SJCRH30 (cell line): Measurements from ENCODE around the gene TP53I3. TPM values are rescaled to one million over a fixed set of nuclear protein-coding genes. Genes with fewer than 3 reads are reported as not detected.
"Not testable (repeated sequence)": the region's sequence is repeated elsewhere in the genome, so short reads cannot be mapped to it uniquely, and the experiment has no call there.

Experiments used
- DNase-seq, 2 experiments: peaks; one replicate each; pipeline ENCODE4 v3.0.0-alpha.2; 2015 to 2020
- H3K27ac ChIP-seq: fragments of 250-450 bp; sonication (Bioruptor Pico); 2 replicates; pipeline ENCODE4 v1.5.1; 2020; ENCODE audit warnings: mild to moderate bottlenecking, moderate library complexity
- H3K27me3 ChIP-seq: fragments of 250-450 bp; sonication (Bioruptor Pico); 2 replicates; pipeline ENCODE4 v1.5.1; 2020; ENCODE audit warnings: mild to moderate bottlenecking, moderate library complexity
- H3K36me3 ChIP-seq: fragments of 250-450 bp; sonication (Bioruptor Pico); 2 replicates; pipeline ENCODE4 v1.5.1; 2020; ENCODE audit warnings: mild to moderate bottlenecking, moderate library complexity
- H3K4me1 ChIP-seq: fragments of 250-450 bp; sonication (Bioruptor Pico); 2 replicates; pipeline ENCODE4 v1.5.1; 2020; ENCODE audit warnings: mild to moderate bottlenecking, moderate library complexity
- H3K4me3 ChIP-seq: fragments of 250-450 bp; sonication (Bioruptor Pico); 2 replicates; pipeline ENCODE4 v1.5.1; 2020; ENCODE audit warnings: mild to moderate bottlenecking, moderate library complexity
- H3K9me3 ChIP-seq: fragments of 250-450 bp; sonication (Bioruptor Pico); replicated peaks from 2 replicates; pipeline ENCODE4 v1.5.1; 2020; ENCODE audit warnings: mild to moderate bottlenecking, moderate library complexity
- total RNA-seq: library from RNA; depleted of rRNA; stranded (reverse); fragments of >200 nt; shearing (Covaris generic); gene quantifications from 2 replicates; pipeline ENCODE4 v1.2.3, GENCODE V29; 2014

The TP53I3 gene
- total RNA-seq, 1 experiment from 2014 or later = 38.6 TPM

GRCh38 chr2:24107336-24107735 lies 22.7 kb upstream of the TP53I3 start:
- Histone ChIP-seq H3K4me1 (peaks cover 2% of the 10 kb centered on the region; the same call in 1 of the 2 replicates), H3K27me3 (no peaks in the 10 kb centered on the region), H3K4me3 (no peak overlapping the region), H3K36me3 (no peaks in the 10 kb centered on the region), H3K27ac (no peak overlapping the region), H3K9me3 (peaks cover 12% of the 10 kb centered on the region)
- no peak for DNase-seq

DNA sequence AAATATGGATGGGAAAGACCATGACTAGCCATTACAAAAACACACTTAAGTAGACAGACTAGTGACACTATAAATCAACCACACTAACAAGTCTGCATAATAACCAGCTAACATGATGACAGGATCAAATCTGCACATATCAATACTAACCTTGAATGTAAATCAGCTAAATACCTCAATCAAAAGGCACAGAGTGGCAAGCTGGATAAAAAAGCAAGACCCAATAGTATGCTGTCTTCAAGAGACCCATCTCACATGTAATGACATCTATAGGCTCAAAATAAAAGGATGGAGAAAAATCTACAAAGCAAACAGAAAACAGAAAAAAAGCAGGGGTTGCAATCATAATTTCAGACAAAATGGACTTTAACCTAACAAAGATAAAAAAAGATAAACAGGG lies 22.2 kb upstream of the TP53I3 start:
- H3K27ac ChIP-seq = no peak overlapping the region
- H3K27me3 ChIP-seq = no peaks in the 10 kb centered on the region
- no peak for DNase-seq
- peaks cover 1% of the 10 kb centered on the region; the same call in 1 of the 2 replicates for H3K4me1 ChIP-seq
- peaks cover 12% of the 10 kb centered on the region for H3K9me3 ChIP-seq
- no peaks in the 10 kb centered on the region for H3K36me3 ChIP-seq
- no peak overlapping the region for H3K4me3 ChIP-seq

DNA sequence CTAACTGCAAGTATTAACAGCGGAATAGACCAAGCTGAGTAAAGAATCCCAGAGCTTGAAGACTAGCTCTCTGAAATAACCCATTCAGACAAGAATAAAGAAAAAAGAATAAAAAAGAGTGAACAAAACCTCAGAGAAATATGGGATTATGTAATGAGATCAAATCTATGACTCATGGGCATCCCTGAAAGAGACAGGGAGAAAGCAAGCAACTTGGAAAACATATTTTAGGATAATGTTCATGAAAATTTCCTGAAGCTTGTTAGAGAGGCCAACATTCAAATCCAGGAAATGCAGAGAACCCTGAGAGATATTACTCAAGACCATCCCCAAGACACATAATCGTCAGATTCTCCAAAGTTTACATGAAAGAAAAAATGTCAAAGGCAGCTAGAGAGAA lies 21.2 kb upstream of the TP53I3 start:
- H3K4me1 ChIP-seq = no peaks in the 10 kb centered on the region
- H3K36me3 ChIP-seq = no peaks in the 10 kb centered on the region
- no peak overlapping the region for H3K4me3 ChIP-seq
- no peak overlapping the region for H3K27ac ChIP-seq
- H3K27me3 ChIP-seq = no peaks in the 10 kb centered on the region
- DNase-seq = no peak
- peaks cover 12% of the 10 kb centered on the region for H3K9me3 ChIP-seq

- Histone ChIP-seq H3K4me1 (no peaks in the 10 kb centered on the region), H3K9me3 (peaks cover 12% of the 10 kb centered on the region), H3K27ac (no peak overlapping the region), H3K36me3 (no peaks in the 10 kb centered on the region), H3K27me3 (no peaks in the 10 kb centered on the region), H3K4me3 (no peak overlapping the region)
- DNase-seq = no peak
Measured at GRCh38 chr2:24104906-24105305, 20.3 kb upstream of the TP53I3 start.

- Histone ChIP-seq H3K9me3 (peaks cover 12% of the 10 kb centered on the region), H3K27me3 (no peaks in the 10 kb centered on the region), H3K27ac (no peak overlapping the region), H3K4me1 (no peaks in the 10 kb centered on the region), H3K36me3 (no peaks in the 10 kb centered on the region), H3K4me3 (no peak overlapping the region)
- no peak for DNase-seq
Measured at GRCh38 chr2:24104110-24104650, 19.5 kb upstream of the TP53I3 start.

GRCh38 chr2:24102677-24103076 lies 18.0 kb upstream of the TP53I3 start:
- no peak overlapping the region for H3K4me3 ChIP-seq
- H3K9me3 ChIP-seq = peaks cover 12% of the 10 kb centered on the region
- H3K27ac ChIP-seq = no peak overlapping the region
- no peaks in the 10 kb centered on the region for H3K4me1 ChIP-seq
- no peak for DNase-seq
- no peaks in the 10 kb centered on the region for H3K36me3 ChIP-seq
- H3K27me3 ChIP-seq = no peaks in the 10 kb centered on the region

- Histone ChIP-seq H3K4me3 (no peak overlapping the region), H3K27me3 (no peaks in the 10 kb centered on the region), H3K4me1 (no peaks in the 10 kb centered on the region), H3K27ac (no peak overlapping the region), H3K36me3 (no peaks in the 10 kb centered on the region), H3K9me3 (peaks cover 8% of the 10 kb centered on the region)
- no peak for DNase-seq
Measured at GRCh38 chr2:24101992-24102391, 17.4 kb upstream of the TP53I3 start.

DNA sequence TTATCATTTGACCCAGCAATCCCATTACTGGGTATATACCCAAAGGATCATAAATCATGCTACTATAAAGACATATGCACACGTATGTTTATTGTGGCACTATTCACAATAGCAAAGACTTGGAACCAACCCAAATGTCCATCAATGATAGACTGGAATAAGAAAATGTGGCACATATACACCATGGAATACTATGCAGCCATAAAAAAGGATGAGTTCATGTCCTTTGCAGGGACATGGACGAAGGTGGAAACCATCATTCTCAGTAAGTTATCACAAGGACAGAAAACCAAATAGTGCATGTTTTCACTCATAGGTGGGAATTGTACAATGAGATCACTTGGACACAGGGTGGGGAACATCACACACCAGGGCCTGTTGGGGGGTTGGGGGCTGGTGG lies 16.1 kb upstream of the TP53I3 start:
- not testable (repeated sequence) for H3K4me3 ChIP-seq, H3K4me1 ChIP-seq, H3K27me3 ChIP-seq, H3K36me3 ChIP-seq, DNase-seq, H3K9me3 ChIP-seq, H3K27ac ChIP-seq

DNA sequence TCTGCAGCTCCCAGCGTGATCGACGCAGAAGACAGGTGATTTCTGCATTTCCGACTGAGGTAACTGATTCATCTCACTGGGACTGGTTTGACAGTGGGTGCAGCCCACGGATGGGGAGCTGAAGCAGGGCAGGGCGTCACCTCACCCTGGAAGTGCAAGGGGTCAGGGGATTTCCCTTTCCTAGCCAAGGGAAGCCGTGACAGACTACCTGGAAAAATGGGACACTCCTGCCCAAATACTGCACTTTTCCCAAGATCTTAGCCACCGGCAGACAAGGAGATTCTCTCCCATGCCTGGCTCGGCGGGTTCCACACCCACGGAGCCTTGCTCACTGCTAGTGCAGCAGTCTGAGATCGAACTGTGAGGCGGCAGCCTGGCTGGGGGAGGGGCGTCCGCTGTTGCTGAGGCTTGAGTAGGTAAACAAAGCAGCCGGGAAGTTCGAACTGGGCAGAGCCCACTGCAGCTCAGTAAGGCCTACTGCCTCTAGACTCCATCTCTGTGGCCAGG lies 10.6 kb upstream of the TP53I3 start:
- H3K4me1 ChIP-seq, H3K36me3 ChIP-seq, H3K27me3 ChIP-seq, DNase-seq, H3K27ac ChIP-seq, H3K9me3 ChIP-seq, H3K4me3 ChIP-seq: not testable (repeated sequence)

DNA sequence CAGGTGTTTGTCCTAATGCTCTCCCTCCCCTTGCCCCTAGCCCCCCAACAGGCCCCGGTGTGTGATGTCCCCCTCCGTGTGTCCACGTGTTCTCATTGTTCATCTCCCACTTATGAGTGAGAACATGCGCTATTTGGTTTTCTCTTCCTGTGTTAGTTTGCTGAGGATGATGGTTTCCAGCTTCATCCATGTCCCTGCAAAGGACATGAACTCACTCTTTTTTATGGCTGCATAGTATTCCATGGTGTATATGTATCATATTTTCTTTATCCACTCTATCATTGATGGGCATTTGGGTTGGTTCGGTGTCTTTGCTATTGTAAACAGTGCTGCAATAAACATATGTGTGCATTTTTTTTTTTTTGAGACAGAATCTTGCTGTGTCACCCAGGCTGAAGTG lies 8.6 kb upstream of the TP53I3 start:
- not testable (repeated sequence) for H3K36me3 ChIP-seq, H3K9me3 ChIP-seq, H3K27ac ChIP-seq, DNase-seq, H3K27me3 ChIP-seq, H3K4me1 ChIP-seq, H3K4me3 ChIP-seq

GRCh38 chr2:24088821-24089359 lies 4.3 kb upstream of the TP53I3 start:
- peaks cover 3% of the 10 kb centered on the region; the same call in 1 of the 2 replicates for H3K4me1 ChIP-seq
- H3K4me3 ChIP-seq = no peak overlapping the region
- H3K36me3 ChIP-seq = no peaks in the 10 kb centered on the region
- H3K9me3 ChIP-seq = no peaks in the 10 kb centered on the region
- no peaks in the 10 kb centered on the region for H3K27me3 ChIP-seq
- no peak overlapping the region for H3K27ac ChIP-seq
- no peak for DNase-seq

- Histone ChIP-seq H3K36me3 (peaks cover 6% of the 10 kb centered on the region), H3K9me3 (no peaks in the 10 kb centered on the region), H3K27me3 (no peaks in the 10 kb centered on the region), H3K27ac (no peak overlapping the region), H3K4me1 (peaks cover 16% of the 10 kb centered on the region), H3K4me3 (no peak overlapping the region)
- DNase-seq = no peak
Measured at GRCh38 chr2:24087032-24087431, 2.4 kb upstream of the TP53I3 start.

GRCh38 chr2:24086241-24086640 lies 1.6 kb upstream of the TP53I3 start:
- H3K27ac ChIP-seq = no peak overlapping the region
- DNase-seq = no peak

DNA sequence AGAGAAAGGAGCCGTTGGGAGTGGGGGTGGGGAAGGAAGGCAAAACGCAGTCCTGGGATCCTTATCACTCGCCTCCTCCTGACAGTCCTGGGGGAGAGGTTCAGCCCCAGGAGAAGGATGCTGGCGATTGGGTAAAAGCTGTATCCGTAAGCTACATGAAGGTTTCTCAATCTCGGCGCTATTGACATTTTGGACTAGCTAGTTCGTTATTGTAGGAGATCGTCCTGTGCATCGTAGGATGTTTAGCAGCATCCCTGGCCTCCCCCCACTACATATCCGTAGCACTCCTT lies 511 bp upstream of the TP53I3 start:
- H3K27me3 ChIP-seq = no peaks in the 10 kb centered on the region
- H3K36me3 ChIP-seq = peaks cover 6% of the 10 kb centered on the region
- no peaks in the 10 kb centered on the region for H3K9me3 ChIP-seq
- DNase-seq = no peak
- H3K4me1 ChIP-seq = peaks cover 31% of the 10 kb centered on the region
- peak overlapping the region; percentile 73 for H3K4me3 ChIP-seq
- peak overlapping the region; percentile 96 for H3K27ac ChIP-seq

More at GRCh38 chr2:24086241-24086640, 1.6 kb upstream of the TP53I3 start:
- H3K9me3 ChIP-seq = no peaks in the 10 kb centered on the region
- no peak overlapping the region for H3K4me3 ChIP-seq
- H3K4me1 ChIP-seq = peaks cover 24% of the 10 kb centered on the region
- H3K36me3 ChIP-seq = peaks cover 6% of the 10 kb centered on the region
- H3K27me3 ChIP-seq = no peaks in the 10 kb centered on the region

DNA sequence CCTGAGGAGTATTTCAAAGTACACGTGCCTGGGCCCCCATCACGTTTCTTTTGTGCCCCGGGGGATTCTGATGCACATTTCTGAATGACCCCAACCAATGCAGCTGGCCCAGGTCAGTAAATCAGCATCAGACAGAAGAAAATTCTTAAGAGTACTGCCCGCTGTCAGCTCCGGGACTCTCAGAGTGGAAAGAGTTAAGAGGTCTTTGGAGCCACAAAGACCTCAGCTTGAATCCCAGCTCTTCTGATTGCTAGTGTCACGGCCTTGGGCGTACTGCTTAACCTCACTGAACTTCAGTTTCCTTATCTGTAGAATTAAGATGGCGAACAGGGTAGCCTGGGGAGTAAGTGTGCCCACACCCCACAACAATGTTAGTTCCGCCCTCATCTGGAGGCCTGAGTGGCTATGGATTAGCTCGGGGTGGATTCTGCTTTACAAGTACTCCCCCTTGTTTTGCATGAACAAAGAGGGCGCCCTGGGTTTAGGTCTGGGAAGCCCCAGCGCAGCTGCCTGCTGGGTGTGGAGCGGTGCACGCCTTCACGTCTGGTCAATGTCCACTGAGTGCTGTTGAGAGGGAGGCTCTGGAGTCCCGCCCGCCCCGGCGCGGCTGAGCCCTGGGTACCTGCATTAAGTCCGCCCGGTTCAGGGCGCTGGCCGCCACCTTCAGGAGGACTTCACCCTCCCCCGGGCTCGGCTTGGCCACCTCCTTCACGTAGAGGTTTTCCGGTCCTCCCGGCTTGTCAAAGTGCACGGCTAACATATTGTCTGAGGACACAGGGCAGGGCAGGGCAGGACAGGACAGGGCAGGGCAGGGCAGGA lies 858 bp downstream of the TP53I3 start:
- DNase-seq = peak; percentile 99
- no peaks in the 10 kb centered on the region for H3K27me3 ChIP-seq
- peak overlapping the region; percentile 96 for H3K27ac ChIP-seq
- H3K9me3 ChIP-seq = no peaks in the 10 kb centered on the region
- peaks cover 16% of the 10 kb centered on the region for H3K36me3 ChIP-seq
- H3K4me3 ChIP-seq = peak overlapping the region; percentile 73
- H3K4me1 ChIP-seq = peaks cover 41% of the 10 kb centered on the region
